Activated CD8-positive, alpha-beta memory T cell treated with anti-CD3 and anti-CD28 coated beads, Interleukin-2, amount 50 U/mL, for 48 hours (primary cell): ENCODE data around the gene ITGAV.
A peak's percentile ranks its signal among the peaks of the same experiment; 100 is the strongest.
"Not testable (repeated sequence)": the region's sequence is repeated elsewhere in the genome, so short reads cannot be mapped to it uniquely, and the experiment has no call there.

Experiments used
- DNase-seq: peaks from one replicate; pipeline ENCODE4 v3.0.0-alpha.2; 2020

The ITGAV gene

GRCh38 chr2:186589612-186590349 is at the start of gene ITGAV:
Gene ITGAV, plus strand, starts transcription at chr2:186590056. Its CDS starts 283 bp downstream, at chr2:186590339.
- DNase-seq: peak; percentile 89

DNA sequence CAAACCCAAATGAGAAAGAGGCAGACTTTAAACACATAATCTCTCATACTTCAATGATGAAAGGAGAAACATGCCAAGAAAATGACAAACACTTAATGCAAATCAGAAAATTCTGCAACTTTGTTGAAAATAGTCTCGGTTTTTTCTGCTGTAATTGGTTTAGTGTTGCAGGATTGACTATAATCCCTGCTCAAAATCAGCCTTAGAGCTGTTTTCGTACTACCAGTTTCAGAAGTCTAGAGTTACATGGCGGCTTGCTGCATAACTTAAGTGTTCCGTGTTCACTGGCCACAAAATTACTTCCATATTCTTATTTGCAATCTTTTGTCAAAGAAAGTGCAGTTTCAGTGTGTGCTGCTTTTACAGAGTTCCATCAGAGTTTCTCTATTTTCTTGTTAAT is 48.9 kb upstream of the ITGAV start:
- DNase-seq: no peak

DNA sequence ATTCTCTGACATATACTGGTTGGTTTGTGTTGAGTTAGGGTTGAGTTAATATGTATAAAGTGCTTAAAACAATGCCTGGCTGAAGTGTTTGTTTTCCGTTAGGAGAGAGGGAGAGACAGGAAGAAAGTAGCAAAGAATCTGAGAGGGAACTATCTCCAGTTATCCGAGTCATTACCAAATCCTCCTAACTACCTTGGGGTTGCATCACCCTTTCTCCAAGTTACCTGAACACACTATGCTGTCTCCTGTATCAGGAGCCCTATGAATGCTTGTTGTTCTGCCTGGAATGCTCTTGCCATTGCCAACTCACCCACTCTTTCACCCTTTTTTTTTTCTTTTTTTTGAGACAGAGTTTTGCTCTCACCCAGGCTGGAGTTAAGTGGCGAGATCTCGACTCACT is 47.9 kb upstream of the ITGAV start:
- DNase-seq: no peak

DNA sequence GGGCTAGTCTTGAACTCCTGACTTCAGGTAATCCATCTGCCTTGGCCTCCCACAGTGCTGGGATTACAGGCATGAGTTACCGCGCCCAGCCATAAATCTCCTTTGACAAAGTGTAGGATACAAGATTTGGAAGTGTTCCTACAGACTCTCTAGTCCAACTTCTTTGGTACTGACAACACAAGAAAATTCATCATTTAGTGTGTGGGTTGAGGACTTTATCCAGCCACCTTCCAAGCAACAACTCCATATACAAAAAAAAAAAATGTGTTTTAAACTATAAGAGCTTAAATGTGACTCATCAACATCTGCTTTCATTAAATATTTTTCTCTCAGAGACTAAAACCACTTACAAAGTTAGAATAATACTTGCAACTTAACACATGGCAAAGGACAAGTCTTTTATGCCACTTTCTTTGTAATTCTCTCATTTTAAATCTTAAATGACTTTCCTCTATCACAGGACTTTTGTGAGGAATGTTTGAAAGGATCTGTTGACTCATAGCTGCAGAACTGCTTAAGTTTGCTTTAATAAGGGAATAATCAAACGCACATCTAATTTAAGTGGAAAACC is 46.2 kb upstream of the ITGAV start:
- no peak for DNase-seq

DNA sequence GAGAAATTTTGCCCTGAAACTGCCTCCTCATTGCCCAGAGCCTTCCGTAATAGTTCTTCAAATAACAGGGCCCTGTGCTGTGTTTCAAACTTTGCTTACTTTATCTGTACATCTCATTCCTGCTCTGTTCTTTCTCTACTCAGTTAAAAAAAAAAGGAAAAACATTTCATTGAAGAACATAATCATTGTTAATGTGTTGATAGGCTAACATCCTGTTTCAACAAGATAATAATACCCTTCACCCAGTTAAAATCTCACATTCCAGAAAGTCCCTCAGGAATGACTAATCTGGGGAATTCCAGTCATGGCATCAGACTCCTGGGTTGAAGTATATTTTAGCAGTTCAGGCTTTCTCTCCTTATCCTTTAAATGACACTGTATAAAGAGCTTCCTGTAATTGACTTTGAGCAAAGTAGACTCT is 45.6 kb upstream of the ITGAV start:
- DNase-seq: no peak

DNA sequence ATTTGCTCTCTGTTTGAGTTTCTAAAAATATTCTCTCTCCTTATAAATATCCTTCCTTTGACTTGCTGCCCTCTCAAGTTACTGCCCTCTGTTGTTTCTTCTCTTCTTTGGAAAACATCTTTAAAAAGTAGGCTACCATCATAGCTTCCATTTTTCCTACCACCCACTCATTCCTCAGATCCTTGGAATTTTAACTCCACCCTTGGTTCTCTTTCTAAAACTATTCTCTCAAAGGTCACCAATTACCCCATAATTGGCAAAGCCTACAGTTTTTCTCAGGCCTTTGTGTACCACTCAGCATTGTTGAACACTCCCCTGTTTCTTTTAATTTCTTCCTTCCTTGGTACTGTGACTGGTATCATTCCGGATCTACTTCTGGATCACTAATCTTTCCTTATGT is 43.0 kb upstream of the ITGAV start:
- DNase-seq: no peak

GRCh38 chr2:186551323-186552050 is 38.4 kb upstream of the ITGAV start:
- DNase-seq: no peak

- no peak for DNase-seq
Observed at GRCh38 chr2:186554429-186554828, 35.4 kb upstream of the ITGAV start.

DNA sequence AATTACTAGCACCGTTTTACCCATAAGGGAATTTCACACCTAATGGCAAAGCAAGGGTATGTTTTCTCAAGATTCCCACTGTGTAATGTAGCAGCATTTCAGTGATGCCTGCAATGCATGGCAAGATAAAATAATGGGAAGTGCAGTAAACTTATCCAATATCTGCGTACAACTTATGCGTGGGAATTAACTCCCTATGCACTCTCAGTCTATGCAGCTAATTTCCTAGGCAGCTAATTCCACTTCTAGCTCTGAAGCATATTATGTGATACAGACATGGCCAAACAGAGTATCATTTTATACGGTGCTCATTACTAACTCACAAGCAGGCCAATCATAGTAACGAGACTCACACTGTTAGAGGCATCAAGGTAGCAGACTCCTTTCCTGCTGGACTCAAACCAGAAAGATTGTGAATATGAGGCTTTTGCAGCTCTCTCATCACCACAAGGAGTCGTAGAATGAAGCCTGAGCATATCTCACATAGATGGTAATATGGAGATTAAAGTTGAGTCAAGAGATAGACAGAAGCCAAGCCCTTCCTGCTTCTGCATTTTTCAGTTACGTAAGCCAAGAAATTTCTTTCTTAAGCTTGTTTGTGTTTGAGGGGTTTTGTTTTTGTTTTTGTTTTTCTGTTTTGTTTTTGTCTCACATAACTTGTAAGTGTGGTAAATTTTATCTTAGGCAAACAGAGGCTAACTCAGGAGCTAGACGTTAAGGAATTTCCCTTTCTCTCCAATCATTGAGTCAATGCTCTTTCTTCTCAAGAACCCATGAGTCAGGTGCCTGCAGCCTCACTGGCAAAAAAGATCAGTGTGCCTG is 34.8 kb upstream of the ITGAV start:
- no peak for DNase-seq

- DNase-seq: no peak
Observed at GRCh38 chr2:186558512-186559276, 31.2 kb upstream of the ITGAV start.

- DNase-seq: no peak
Observed at GRCh38 chr2:186559370-186559769, 30.5 kb upstream of the ITGAV start.

DNA sequence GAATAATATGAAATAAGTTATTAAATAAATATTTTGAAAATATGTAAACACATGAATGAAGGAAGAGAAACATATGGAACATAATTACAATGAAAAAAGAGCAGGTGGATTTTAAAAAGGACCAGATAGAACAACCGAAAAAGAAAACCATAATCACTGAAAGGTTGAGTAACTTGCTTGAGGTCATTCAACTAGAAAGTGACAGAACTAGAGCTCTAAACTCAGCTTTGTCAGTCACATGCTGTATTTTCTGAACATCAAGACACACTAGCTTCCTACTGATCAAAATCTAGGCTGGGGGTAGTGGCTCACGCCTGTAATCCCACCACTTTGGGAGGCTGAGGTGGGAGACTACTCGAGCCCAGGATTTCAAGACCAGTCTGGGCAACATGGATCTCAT is 30.0 kb upstream of the ITGAV start:
- no peak for DNase-seq

DNA sequence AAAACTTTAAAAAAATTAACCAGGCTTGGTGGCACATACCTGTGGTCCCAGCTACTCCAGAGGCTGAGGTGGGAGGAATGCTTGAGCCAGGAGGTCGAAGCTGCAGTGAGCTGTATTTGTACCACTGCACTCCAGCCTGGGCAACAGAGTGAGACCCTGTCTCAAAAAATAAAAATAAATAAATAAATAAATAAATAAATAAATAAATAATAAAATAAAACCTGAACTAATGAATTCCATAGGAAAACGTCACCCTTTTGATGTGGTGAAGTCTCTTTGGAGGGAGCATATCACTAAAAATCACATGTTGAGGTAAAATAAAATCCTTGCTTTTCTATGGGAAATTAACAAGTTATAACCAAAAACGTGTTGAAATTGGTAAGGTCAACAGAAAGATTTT is 29.6 kb upstream of the ITGAV start:
- DNase-seq: no peak

DNA sequence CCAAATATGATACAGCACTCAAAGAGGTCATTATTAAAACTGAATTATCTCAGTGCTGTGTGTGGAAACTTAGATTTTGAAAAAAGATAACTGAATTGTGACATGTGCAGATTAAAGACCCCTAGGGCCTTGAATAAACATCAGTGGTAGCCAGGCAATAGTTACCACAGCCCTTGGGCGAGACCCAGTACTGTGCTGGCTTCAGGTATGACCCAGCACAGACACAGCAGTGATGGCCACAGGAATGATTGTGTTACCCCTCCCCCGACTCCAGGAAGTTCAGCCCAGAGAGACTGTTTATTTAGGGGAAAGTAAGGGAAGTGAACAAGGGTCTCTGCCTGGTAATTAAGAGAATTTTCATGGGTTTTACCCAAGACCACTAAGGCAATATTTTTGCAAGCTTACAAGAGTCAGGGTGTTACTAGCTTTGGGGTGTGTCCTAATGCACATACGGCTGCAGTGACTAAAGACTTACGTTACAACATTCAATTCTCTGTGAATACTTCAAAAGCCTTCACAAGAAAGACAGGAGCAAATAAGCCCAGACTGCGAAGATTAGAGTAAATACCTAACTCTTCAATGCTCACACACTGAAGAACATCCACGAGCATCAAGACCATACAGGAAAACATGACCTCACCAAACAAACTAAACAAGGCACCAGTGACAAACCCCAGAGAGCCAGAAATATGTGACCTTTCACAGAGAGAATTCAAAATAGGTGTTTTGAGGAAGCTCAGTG is 28.2 kb upstream of the ITGAV start:
- no peak for DNase-seq

- no peak for DNase-seq
Observed at GRCh38 chr2:186562209-186562578, 27.7 kb upstream of the ITGAV start.

DNA sequence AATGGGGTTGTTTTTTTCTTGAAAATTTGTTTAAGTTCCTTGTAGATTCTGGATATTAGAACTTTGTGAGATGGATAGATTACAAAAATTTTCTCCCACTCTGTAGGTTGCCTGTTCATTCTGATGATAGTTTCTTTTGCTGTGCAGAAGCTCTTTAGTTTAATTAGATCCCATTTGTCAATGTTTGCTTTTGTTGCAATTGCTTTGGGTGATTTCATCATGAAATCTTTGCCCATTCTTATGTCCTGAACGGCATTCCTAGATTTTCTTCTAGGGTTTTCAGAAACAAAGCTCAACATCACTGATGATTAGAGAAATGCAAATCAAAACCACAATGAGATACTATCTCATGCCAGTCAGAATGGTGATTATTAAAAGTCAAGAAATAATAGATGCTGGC is 21.3 kb upstream of the ITGAV start:
- DNase-seq: not testable (repeated sequence)

DNA sequence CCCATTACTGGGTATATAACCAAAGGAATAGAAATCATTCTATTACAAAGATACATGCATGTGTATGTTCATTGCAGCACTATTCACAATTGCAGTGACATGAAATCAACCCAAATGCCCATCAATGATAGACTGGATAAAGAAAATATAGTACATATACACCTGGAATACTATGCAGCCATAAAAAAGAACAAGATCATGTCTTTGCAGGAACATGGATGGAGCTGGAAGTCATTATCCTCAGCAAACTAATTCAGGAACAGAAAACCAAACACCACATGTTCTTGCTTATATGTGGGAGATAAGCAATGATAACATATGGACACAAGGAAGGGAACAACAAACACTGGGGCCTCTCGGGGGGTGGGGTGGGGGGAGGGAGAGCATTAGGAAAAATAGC is 20.7 kb upstream of the ITGAV start:
- not testable (repeated sequence) for DNase-seq

DNA sequence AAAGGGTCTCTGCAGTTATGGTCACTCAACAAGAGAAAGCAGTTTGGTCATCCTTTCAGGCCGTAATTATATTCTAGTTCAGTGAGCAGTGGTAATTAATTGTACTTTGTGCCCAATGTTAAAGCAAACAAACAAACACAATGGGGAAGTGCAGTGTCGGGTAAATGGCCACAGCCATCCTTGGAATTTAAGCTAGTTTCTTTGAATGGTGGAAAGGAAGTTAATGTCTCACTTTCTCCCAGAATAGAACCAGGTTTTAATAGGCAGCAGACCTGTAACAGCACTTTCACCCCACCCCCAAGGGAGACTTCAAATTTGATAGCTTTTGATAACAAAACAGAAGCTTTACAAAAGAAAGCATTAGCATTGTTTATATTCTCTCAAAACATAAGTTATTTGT is 20.0 kb upstream of the ITGAV start:
- no peak for DNase-seq

GRCh38 chr2:186570604-186571003 is 19.3 kb upstream of the ITGAV start:
- no peak for DNase-seq

DNA sequence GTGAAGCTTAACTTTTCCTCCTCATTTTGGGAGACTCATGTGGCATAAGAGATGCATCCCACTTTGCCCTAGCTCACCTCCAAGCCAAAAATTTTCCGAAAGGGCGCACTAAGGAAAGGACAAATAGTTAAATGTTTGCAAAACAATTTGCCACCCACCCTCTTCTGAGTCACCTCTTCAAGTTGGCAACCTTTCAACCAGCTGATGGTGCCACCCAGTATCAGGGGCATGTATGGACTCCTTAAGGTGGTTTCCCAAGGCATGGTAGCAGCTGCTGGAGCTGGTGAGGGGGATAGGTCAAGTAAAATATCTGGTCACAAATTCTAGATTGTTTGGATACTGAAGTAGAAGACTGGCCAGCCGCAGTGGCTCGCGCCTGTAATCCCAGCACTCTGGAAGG is 17.2 kb upstream of the ITGAV start:
- DNase-seq: no peak

DNA sequence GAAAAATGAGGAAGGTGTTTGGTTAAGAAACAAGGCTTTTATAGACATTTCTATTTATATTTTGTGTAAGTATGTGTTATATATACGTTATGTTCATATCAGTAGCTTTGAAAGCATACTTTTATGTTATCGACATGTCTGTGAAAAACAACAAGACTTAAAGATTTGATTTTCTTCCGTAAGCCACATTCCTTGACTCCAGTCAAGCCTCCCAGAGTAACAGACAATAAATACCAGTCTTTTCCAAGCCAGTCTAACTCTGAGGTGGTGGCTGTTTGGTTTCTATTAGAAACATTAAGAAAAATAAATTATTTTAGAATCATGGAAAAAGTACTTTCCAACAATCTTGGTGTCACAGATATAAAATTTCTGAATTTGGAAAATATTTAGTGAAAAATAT is 16.3 kb upstream of the ITGAV start:
- no peak for DNase-seq

DNA sequence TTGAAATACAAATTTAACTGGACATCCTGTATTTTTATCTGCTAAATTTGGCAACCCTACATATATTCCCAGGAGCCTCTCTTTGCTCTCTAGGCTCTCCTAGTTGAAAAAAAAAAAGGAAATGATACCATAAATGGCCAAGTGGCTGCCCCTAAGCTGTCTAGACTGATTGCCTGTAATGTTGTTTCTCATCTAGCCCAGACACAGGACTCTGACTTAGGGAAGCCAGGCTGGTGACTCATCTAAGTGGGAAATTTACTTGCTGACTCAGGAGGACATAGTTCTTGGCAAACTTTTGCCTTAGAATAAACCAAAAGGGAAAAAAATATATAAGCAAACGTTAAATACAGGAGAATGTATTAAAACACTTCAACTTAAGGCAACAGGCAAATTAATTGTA is 14.6 kb upstream of the ITGAV start:
- DNase-seq: no peak
